ENCODE data around the gene EXOC6.
"Not testable (repeated sequence)": the region's sequence is repeated elsewhere in the genome, so short reads cannot be mapped to it uniquely, and the experiment has no call there.

EXOC6 gene

DNA sequence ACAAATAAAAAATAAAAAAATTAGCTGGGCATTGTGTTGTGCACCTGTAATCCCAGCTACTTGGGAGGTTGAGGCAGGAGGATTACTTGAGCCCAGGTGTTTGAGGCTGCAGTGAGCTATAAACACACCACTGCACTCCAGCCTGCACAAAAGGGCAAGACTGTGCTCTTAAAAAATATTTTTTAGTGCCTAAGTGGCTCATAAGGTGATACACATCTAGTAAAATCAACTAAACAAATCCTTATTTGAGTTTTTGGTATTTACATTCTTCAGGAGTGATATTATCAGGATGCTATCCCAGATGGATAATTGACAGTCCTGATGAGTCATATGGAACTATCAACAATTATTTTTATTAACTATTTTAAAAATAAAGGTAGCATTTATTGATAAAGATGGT, 93.9 kb downstream of the EXOC6 start:
- DNase-seq (ENCODE audit: low read depth in 3 of 3), result no peak

DNA sequence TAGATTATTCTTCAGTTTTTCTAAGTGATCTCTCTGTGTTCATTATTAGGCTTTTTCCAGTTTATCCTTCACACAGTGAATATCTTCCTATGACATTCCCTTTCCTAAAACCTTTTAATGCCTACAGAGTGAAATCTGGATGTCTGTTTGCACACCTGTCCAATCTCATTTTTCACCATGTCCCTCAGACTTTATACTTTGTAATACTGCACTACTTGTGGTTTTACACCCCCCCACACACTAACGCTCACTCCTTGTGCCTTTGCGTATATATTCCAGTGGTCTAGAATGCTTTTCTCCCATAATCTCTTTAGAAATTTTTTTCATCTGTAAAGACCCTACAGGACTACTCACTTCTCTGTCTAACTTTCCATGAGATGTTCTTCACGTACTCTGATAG, 98.2 kb downstream of the EXOC6 start:
- no peak for DNase-seq (ENCODE audit: low read depth in 3 of 3)

DNA sequence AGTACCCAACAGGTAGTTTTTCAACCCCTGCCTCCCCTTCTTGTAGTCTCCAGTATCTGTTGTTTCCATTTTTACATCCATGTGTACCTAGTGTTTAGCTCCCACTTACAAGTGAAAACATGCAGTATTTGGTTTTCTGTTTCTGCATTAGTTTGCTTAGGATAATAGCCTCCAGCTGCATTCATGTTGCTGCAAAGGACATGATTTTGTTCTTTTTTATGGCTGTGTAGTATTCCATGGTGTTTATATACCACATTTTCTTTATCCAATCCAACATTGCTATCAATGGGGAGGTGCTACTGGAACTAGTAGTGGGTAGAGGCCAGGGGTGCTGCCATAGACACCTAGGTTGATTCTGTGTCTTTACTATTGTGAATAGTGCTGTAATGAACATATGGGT, 104.3 kb downstream of the EXOC6 start:
- not testable (repeated sequence) for DNase-seq (ENCODE audit: low read depth in 3 of 3)

DNA sequence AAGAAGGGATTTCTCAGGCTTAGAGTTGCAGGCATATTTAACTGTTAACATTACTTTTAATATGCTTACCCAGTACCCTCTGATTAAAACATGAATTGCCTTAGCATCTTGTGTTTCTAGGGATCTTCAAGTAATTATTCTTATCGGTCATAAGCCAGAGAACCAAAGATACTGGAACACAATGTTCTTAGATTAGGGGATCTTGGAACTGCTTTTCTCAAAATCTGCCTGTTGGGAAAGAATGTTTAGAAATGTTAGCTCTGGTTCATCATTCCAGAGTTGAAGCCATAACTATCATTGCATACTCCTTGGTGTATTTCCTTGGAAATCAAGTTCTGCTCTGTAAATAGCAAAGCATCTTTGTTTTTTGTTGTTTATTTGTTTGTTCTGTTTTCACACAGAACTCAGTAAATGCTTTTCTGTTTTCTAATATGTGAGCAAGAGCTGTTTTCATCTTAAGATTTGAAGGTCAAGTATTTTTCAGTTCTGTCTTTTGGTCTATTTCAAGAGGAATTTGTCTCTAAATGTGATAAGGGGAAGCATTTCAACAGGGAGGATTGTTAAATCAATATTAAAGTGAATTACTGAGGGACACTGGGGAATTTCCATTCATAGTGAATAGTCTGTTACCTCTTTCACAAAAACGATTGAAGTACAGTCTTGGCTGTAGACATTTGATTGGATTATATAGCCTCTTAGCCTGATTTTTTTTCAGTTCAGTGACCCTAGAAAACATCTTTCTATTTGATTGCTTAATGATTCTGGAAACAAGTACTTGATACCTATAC, 109.1 kb downstream of the EXOC6 start:
- DNase-seq (ENCODE audit: low read depth in 3 of 3), result no peak

DNA sequence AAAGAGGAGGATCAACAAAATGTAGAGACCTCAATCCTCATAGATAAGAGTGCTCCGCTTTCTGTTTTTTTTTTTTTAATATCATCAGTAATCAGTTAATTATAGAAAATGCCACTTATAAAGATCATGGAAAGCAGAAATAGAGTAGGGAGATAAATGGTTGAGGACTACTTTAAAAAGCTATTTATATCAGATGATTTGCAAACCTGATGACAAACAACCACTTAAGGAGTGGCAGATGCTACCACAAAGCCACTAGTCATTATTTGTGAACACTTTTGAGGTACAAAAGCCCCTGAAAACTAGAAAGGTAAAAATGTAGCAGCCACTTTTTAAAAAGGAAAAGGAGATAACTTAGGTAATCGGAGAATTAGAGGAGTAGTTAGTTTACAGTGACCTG, 113.3 kb downstream of the EXOC6 start:
- no peak for DNase-seq (ENCODE audit: low read depth in 3 of 3)

DNA sequence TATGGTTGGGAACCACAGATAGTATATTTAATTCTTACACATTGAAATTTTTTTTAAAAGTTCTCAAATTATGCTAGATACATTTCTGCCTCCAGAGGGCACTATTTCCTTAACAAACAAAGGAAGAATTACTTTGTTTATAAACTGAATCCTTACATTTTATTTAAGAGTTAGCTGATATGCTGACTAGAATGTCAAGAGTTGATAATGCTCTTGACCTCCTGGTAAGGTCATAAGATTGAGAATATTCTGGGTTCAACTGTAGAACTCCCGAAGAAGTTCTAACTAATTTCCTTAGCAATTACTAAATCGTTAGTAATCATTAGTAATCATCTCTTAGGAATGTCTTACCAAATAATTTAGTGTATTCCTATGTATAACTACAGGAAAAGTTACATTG, 117.0 kb downstream of the EXOC6 start:
- DNase-seq (ENCODE audit: low read depth in 3 of 3), result no peak

DNA sequence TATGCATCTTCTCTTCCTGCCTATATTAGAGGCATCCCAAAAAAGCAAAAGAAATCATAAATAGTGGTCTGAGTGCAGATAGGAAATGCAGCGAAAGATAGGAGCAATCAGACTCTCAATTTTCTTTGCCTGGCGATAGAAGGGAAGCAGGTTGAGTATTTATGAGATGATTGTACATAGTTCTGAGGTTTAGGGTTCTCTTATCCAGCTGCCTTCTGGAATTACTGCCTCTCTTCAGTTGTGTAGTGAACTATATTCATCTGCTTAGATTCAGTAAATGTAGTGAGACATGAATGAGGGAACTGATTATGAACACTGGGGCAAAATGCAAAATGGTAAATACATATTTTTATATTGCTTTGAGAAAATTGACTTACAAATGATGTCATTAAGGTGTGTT, 119.3 kb downstream of the EXOC6 start:
- no peak for DNase-seq (ENCODE audit: low read depth in 3 of 3)

DNA sequence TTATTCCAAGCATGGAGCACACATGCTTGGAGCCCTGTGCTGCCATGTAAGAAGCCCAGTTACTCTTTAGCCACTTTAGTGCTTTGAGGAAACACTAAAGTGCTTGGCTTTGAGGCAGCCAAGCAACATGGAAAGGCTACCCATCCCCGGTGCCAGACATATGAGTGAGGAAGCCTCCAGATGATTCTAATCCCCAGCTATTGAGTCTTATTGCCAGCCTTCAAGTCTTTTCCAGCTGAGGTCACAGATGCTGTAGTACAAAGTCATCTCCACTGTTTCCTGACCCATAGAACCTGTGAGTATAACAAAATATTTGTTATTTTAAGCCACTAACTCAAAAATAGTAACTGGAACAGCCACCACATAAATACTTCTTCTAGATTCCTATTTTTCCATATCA, 120.8 kb downstream of the EXOC6 start:
- DNase-seq (ENCODE audit: low read depth in 3 of 3), result no peak

DNA sequence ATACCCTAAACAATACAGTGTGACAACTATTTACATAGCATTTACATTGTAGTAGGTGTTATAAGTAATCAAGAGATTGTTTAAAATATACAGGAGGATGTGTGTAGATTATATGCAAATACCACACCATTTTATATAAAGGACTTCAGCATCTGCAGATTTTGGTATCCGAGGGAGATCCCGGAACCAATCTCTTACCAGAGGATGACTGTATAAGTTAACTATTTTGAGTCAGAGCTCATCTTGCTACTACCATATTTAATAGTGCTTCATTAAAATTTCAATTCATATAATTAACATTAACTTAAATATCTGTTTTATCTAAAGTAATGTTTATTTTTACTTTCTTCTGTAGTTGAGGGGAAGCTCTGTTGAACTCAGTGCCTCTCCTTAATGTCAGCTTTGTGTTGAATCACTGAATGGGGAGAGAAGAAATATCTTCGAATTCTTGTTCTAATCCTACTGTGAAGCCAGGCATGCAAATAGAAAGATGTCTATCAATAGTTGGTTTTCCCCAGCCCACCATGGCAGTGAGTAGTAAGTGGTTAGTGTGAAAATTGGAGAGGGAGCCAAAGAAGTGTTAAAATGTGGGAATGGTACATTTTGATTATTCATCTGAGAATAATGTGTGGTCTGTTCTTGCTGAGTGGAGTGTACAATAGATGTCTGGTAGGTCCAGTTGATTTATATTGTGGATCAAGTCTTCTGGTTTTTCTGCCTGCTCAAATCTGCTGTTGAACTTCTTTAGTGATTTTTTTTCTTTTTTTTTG, 122.2 kb downstream of the EXOC6 start:
- DNase-seq (ENCODE audit: low read depth in 3 of 3), result no peak

DNA sequence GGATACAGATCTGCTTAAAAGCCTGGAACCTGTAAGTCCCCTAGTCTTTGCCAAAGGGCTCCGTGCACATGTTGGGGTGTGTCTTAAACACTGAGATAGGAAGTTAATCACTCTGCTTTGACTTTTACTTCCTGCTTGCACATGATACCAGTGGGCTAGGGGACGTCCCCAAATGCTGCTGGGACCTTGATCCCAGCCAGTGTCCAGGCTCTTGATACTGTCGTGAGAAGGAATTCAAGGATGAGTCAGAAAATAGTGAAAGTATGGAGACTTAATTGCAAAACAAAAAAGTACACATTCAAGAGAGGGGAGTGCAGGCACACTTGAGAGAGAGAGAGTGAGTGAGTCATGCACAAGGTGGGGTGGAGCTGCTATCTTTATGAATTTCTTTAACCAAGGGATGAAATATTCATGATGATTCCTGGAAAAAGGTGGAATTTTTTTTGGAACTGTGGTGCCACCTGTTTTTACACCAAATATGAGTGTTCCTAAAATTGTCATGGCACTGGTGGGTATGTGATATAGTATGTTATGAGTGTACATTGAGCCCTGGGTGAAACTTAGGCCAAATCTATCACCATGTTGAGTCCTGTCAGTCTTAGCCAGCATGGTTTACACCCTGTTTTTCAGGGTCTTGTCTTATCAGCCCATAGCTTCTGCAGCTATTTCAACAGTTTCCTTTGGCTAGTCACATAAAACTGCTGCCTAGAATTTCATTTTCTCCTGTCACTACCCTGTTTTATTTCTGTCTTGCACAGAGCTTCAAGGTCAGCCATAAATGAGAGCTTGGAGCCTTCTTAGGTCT, 123.9 kb downstream of the EXOC6 start:
- no peak for DNase-seq (ENCODE audit: low read depth in 3 of 3)

DNA sequence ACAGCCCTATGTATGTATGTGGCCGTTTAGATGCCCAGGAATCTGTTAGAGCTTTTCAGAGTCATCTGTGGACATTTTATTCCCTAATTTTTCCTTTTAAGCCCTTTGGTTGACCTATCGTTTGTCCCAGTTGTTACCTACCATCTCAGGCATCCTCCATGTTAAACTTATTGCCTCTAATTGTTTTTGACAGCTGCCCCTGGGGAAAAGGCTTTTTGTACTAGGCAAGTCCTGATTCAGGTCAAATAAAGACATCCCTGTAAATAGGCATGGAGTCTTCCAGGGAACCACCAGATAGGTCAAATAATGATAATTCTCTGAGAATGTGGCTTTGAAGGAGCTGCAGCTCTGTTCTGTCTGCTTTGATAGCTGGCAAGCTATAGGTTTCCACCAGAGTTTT, 124.6 kb downstream of the EXOC6 start:
- no peak for DNase-seq (ENCODE audit: low read depth in 3 of 3)

DNA sequence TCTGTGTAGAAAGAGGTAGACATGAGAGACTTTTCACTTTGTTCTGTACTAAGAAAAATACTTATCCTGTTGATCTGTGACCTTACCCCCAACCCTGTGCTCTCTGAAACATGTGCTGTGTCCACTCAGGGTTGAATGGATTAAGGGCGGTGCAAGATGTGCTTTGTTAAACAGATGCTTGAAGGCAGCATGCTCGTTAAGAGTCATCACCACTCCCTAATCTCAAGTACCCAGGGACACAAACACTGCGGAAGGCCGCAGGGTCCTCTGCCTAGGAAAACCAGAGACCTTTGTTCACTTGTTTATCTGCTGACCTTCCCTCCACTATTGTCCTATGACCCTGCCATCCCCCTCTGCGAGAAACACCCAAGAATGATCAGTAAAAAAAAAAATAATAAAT, 128.0 kb downstream of the EXOC6 start:
- not testable (repeated sequence) for DNase-seq (ENCODE audit: low read depth in 3 of 3)

DNA sequence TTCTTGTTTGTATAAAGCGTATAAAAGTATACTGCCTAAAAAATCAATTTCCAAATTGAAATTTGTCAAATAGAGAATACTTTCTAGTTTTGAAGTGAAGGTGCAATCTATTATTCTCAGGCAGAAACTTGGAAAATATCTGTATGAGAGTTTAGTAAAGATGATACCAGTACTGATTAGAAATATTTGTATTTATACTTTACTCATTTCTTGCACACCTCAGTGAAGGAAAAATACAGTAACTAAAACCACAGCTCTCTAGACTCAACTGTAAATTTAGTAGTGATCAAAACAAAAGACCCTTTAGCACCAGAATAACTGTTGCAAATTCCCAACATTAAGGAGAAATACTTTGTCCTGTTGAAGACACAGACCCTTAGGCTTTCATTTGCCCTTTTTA, 140.9 kb downstream of the EXOC6 start:
- DNase-seq (ENCODE audit: low read depth in 3 of 3), result no peak

DNA sequence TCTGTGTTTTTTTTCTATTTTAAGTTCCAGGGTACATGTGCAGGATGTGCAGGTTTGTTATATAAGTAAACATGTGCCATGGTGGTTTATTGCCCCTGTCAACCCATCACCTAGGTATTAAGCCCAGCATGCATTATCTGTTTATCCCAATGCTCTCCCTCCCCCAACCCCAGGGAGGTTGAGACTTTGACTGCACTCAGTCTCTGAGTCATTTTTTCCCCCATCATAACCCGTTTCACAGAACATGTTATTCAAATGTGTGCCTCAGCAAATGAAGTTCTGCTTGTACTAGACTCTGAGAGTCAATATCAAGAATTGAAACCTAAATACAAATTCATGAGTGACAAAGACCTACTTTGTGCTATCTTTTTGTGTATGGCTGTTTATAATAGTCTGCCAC, 142.3 kb downstream of the EXOC6 start:
- DNase-seq (ENCODE audit: low read depth in 3 of 3), result peak; percentile 4 to 6 (median 6)

DNA sequence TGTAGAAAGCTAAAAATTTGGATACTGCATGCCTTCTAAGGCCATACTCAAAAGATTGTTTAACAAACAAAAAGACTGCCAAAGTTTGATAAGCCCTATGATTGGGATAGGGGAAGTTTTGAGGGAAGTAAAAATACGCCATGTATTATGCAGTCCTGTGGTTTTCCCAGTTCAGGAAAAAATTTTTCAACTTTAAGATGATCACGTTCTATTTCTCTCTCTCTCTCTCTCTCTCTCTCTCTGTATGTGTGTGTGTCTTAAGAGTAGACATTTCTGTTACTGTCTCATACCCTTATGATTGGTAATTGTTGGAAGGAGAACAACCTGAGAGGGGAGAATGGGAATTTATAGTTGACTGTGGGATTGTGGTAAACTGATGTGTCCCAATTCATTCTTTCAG, 143.2 kb downstream of the EXOC6 start:
- DNase-seq (ENCODE audit: low read depth in 3 of 3), result no peak

DNA sequence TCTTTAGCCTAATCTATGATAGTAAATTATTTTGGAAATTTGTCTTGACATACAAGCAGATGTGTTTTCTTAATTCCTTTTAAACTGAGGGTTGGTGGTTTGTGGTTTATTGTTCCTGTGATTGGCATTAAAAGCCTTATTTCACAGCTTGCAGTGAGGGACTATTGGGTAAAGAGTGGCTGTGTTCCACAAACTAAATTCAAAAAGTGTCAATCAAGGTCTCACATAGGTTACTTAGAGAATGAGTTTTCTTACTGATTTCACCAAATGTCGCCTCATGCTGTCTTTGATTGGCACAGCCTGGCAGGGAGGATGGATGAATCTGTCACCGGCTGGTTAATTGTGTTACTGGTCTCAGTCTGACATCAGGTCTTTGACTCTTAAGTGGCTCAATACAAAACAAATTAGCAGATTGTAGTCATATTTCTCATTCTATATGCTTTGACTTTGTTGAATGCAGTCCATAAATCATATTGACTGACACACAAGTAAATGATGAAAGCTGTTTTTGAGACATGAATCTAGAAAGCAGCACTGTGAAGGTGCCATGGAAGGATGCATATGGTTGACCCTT, 145.5 kb downstream of the EXOC6 start:
- no peak for DNase-seq (ENCODE audit: low read depth in 3 of 3)

DNA sequence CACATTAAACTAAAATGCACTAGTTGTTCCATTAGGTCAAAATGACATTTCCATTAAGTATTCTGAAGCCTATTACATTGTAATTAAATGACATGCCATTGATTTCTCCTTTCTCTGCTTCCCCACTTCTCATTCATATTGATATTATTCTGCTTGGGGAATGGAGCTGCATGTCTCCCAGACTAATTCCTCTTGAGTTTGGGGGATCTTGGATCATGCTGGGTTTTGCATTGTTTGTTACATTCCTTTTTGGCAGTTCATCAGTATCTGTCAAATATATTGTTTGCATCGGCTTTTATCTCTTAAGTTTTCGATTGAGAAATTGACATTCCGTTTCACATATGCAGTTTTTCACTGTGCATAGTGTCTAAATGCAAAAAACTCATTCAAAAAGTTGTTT, 147.2 kb downstream of the EXOC6 start:
- no peak for DNase-seq (ENCODE audit: low read depth in 3 of 3)

DNA sequence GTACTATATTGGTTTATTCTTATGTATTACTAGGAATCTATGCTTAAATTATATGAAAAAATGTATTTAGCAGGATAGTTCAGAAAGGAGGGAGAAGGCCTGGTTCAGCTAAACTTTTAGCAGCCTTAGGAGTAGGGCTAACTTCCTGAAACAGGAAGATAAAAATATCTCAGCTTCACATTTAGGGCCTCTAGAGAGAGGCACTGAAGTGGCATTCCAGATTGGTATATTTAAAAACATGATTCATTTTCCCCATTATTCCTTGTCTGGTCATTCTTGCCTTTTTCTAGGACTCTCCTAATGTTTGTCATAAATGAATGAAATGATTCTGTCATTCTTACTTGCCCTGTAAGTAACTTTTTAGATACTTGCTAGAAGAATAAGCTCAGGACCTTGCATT, 149.3 kb downstream of the EXOC6 start:
- DNase-seq (ENCODE audit: low read depth in 3 of 3), result no peak

DNA sequence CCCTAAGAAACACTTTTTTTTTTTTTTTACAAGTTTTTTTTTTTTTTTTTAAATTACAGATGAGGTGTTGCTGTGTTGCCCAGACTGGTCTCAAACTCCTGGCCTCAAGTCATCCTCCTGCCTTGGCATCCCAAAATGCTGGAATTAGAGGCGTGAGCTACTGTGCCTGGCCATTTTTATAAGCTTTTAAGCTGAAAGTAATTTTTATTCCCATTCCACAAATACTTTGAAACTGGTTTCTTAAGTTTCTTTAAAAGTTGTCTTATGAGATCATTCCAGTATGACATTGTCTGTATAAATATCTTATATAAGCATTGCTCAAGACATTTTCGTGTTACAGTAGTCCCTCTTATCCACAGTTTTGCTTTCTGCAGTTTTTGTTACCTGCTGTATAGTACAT, 150.9 kb downstream of the EXOC6 start:
- no peak for DNase-seq (ENCODE audit: low read depth in 3 of 3)

DNA sequence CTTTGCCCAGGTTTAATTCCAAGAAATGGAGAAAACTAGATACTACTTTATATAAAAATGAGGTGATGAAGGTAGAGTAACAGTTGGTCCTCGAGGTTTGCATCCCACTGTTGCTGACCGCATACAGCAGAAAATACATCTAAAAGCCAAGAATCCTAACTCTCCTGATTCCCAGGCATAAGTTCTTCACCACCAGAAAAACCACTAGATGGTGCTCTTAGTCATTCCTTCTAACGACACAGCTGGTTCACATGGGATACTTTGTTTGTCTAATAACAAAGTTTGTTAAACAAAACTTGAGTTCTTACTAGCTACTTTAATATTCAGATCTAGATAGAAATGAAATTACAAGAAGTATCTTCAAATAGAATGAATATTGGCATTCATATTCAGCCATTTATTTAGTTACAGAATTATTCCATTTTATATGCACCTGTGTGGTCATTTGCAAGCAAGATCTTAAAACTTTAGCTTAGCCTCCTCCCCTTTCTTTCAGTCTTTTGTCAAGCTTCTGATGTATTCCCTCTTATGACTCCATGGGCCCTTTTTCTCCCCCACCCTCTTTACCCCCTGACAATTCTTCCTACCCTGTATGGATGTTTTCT, 158.2 kb downstream of the EXOC6 start:
- no peak for DNase-seq (ENCODE audit: low read depth in 3 of 3)

DNA sequence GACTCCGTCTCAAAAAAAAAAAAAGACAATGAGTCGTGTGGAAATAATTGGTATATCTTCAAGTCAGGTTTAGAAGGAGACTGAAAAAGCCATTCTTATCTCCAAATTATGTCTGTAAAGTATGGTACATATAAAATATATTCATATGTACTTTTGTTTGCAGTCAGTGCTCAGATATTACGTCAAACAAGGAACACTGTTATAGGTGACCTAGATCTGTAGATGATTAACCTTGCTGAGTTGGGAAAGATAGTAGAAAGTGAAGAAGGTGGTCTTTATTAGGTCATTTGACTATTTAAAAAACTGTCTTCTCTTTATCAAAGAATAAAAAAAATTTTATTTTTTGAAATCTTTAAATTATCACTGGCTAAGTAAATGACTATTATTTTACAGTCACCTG, 167.4 kb downstream of the EXOC6 start:
- no peak for DNase-seq (ENCODE audit: low read depth in 3 of 3)
